Liver (tissue), 9 donors: ENCODE data around the gene EEFSEC. TPM values are rescaled to one million over a fixed set of nuclear protein-coding genes. Genes with fewer than 3 reads are reported as not detected.

Source experiments
- DNase-seq: peaks from one replicate; pipeline ENCODE4 v3.0.0-alpha.2; 2017; ENCODE audit warnings: low spot score
- H3K27ac ChIP-seq, 2 donors: one replicate each; pipeline ENCODE4 v1.7.0; 2013; ENCODE audit warnings: inconsistent platforms in 2 of 2, low read length in 2 of 2, control low read depth in 1 of 2, low read depth in 1 of 2, mild to moderate bottlenecking in 1 of 2
- H3K27me3 ChIP-seq, 4 donors: one replicate each; pipeline versions ENCODE4 v1.6.1 to v1.7.0; 2013; ENCODE audit warnings: low read length in 3 of 4, inconsistent platforms in 1 of 4, mild to moderate bottlenecking in 1 of 4, moderate library complexity in 1 of 4; ENCODE audit not compliant: control insufficient read depth in 4 of 4, insufficient read depth in 4 of 4
- H3K36me3 ChIP-seq, 4 donors: one replicate each; pipeline versions ENCODE4 v1.6.1 to v1.7.0; 2013; ENCODE audit warnings: low read length in 3 of 4, mild to moderate bottlenecking in 3 of 4, low read depth in 1 of 4, moderate library complexity in 1 of 4; ENCODE audit not compliant: control insufficient read depth in 4 of 4, insufficient read depth in 3 of 4
- H3K4me1 ChIP-seq, 4 donors: one replicate each; pipeline versions ENCODE4 v1.6.1 to v1.7.0; 2013; ENCODE audit warnings: low read length in 3 of 4, mild to moderate bottlenecking in 3 of 4, moderate library complexity in 1 of 4; ENCODE audit not compliant: control insufficient read depth in 4 of 4, insufficient read depth in 4 of 4
- H3K4me3 ChIP-seq, 3 donors: one replicate each; pipeline versions ENCODE4 v1.6.1 to v1.7.0; 2013; ENCODE audit warnings: low read length in 3 of 3, control low read depth in 1 of 3, low read depth in 1 of 3, mild to moderate bottlenecking in 1 of 3
- H3K9ac ChIP-seq, 2 donors: one replicate each; pipeline ENCODE4 v1.7.0; 2013; ENCODE audit warnings: low read length in 2 of 2, mild to moderate bottlenecking in 2 of 2, moderate library complexity in 2 of 2, control low read depth in 1 of 2, low read depth in 1 of 2
- H3K9me3 ChIP-seq, 4 donors: one replicate each; pipeline versions ENCODE4 v1.6.1 to v1.7.0; 2013; ENCODE audit warnings: low read length in 3 of 4; ENCODE audit not compliant: control insufficient read depth in 4 of 4
- EGR1 ChIP-seq, 2 donors: IDR thresholded peaks; 2 replicates each; pipeline ENCODE4 v1.6.1; 2016 to 2018; ENCODE audit warnings: antibody characterized with exemption in 2 of 2, low read depth in 2 of 2
- FOXA1 ChIP-seq: IDR thresholded peaks from 2 replicates; pipeline ENCODE4 v1.6.1; 2016; ENCODE audit warnings: antibody characterized with exemption
- FOXA2 ChIP-seq: IDR thresholded peaks from 2 replicates; pipeline ENCODE4 v1.6.1; 2016; ENCODE audit warnings: antibody characterized with exemption
- GABPA ChIP-seq, 2 donors: IDR thresholded peaks in 1 of 2; conservative IDR thresholded peaks in 1 of 2; 2 replicates each; pipeline ENCODE4 v1.6.1; 2016; ENCODE audit warnings: antibody characterized with exemption in 2 of 2, mild to moderate bottlenecking in 1 of 2, moderate library complexity in 1 of 2
- HNF4A ChIP-seq, 2 donors: conservative IDR thresholded peaks; 2 replicates each; pipeline ENCODE4 v1.6.1; 2016; ENCODE audit warnings: antibody characterized with exemption in 2 of 2, mild to moderate bottlenecking in 2 of 2
- HNF4G ChIP-seq: IDR thresholded peaks from 2 replicates; pipeline ENCODE4 v1.6.1; 2016; ENCODE audit warnings: antibody characterized with exemption
- JUND ChIP-seq, 2 donors: IDR thresholded peaks; 2 replicates each; pipeline ENCODE4 v1.6.1; 2016; ENCODE audit warnings: antibody characterized with exemption in 2 of 2
- NR2F2 ChIP-seq: IDR thresholded peaks from 2 replicates; pipeline ENCODE4 v1.6.1; 2016; ENCODE audit warnings: antibody characterized with exemption
- RAD21 ChIP-seq, 2 donors: IDR thresholded peaks; 2 replicates each; pipeline ENCODE4 v1.6.1; 2016; ENCODE audit warnings: antibody characterized with exemption in 2 of 2, mild to moderate bottlenecking in 2 of 2
- REST ChIP-seq: IDR thresholded peaks from 2 replicates; pipeline ENCODE4 v1.6.1; 2016; ENCODE audit warnings: antibody characterized with exemption, mild to moderate bottlenecking
- RXRA ChIP-seq, 2 donors: IDR thresholded peaks; 2 replicates each; pipeline ENCODE4 v1.6.1; 2017 to 2018; ENCODE audit warnings: antibody characterized with exemption in 2 of 2, mild to moderate bottlenecking in 1 of 2
- SP1 ChIP-seq: IDR thresholded peaks from 2 replicates; pipeline ENCODE4 v1.6.1; 2018; ENCODE audit warnings: antibody characterized with exemption, mild to moderate bottlenecking
- TAF1 ChIP-seq: conservative IDR thresholded peaks from 2 replicates; pipeline ENCODE4 v1.6.1; 2016; ENCODE audit warnings: antibody characterized with exemption, mild to moderate bottlenecking
- YY1 ChIP-seq: IDR thresholded peaks from 2 replicates; pipeline ENCODE4 v1.6.1; 2016; ENCODE audit warnings: antibody characterized with exemption, mild to moderate bottlenecking
- WGBS: extraction: QIAGEN DNeasy Blood & Tissue Kit; methylation state at CpG from one replicate; pipeline ENCODE4 v1.1.7; 2013; 5-methylcytosine and 5-hydroxymethylcytosine counted together
- polyA plus RNA-seq, 2 donors: library from polyadenylated mRNA; stranded (reverse) in 1 of 2; unstranded in 1 of 2; fragments of 200-250 nt in 1 of 2; fragments of >200 nt in 1 of 2; fragmentation: Nextera tagmentation in 1 of 2; extraction: Ambion mirVana in 1 of 2; gene quantifications; one replicate each; pipeline versions ENCODE4 v1.2.1 to v1.2.3, GENCODE V29; 2013 to 2015
- total RNA-seq, 2 donors: library from RNA; depleted of rRNA; stranded (reverse); fragments of >200 nt; gene quantifications; one replicate each; pipeline ENCODE4 v1.2.3, GENCODE V29; 2014
- TF ChIP-seq, protein P1 (sequence below): fragments of 150-350 bp; IDR thresholded peaks from 2 replicates; pipeline ENCODE4 v1.5.1; 2017; ENCODE audit warnings: improper control_type of control experiment, low read depth, low read length; ENCODE audit not compliant: missing input control
- TF ChIP-seq, protein P2 (sequence below): IDR thresholded peaks from 2 replicates; pipeline ENCODE4 v1.6.1; 2016; ENCODE audit warnings: antibody characterized with exemption
- TF ChIP-seq, protein P3 (sequence below): IDR thresholded peaks from 2 replicates; pipeline ENCODE4 v1.6.1; 2016; ENCODE audit warnings: antibody characterized with exemption
- TF ChIP-seq, protein P4 (sequence below): IDR thresholded peaks from 2 replicates; pipeline ENCODE4 v1.6.1; 2016; ENCODE audit warnings: antibody characterized with exemption
- donor health status: healthy.
- donor health status: healthy.
- donor health status: healthy.
- donor health status: healthy.
- donor health status: healthy.

The EEFSEC gene
- total and polyA plus RNA-seq, 4 donors = 8.4 to 13.1 (median 10.7) TPM

GRCh38 chr3:128215290-128215689 is 62.0 kb downstream of the EEFSEC start:
- no peaks in the 10 kb centered on the region for H3K27me3 ChIP-seq
- DNase-seq = no peak
- H3K9ac ChIP-seq = no peak overlapping the region
- H3K4me1 ChIP-seq = no peaks in the 10 kb centered on the region
- no peak overlapping the region for H3K27ac ChIP-seq
- no peak overlapping the region for H3K4me3 ChIP-seq
- TF ChIP-seq NR2F2 (no peak), RXRA (IDR thresholded peaks at IDR 0.05) (no peak), YY1 (no peak), GABPA (IDR thresholded peaks at IDR 0.05 in 1 of 2, conservative IDR thresholded peaks at IDR 0.05 in 1 of 2) (no peak), TAF1 (no peak)
- TF ChIP-seq, protein P1, sequence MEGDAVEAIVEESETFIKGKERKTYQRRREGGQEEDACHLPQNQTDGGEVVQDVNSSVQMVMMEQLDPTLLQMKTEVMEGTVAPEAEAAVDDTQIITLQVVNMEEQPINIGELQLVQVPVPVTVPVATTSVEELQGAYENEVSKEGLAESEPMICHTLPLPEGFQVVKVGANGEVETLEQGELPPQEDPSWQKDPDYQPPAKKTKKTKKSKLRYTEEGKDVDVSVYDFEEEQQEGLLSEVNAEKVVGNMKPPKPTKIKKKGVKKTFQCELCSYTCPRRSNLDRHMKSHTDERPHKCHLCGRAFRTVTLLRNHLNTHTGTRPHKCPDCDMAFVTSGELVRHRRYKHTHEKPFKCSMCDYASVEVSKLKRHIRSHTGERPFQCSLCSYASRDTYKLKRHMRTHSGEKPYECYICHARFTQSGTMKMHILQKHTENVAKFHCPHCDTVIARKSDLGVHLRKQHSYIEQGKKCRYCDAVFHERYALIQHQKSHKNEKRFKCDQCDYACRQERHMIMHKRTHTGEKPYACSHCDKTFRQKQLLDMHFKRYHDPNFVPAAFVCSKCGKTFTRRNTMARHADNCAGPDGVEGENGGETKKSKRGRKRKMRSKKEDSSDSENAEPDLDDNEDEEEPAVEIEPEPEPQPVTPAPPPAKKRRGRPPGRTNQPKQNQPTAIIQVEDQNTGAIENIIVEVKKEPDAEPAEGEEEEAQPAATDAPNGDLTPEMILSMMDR = no peak
- H3K9me3 ChIP-seq = no peaks in the 10 kb centered on the region
- WGBS = 94% methylated on average over 2 of the region's 2 CpGs
- no peaks in the 10 kb centered on the region for H3K36me3 ChIP-seq

DNA sequence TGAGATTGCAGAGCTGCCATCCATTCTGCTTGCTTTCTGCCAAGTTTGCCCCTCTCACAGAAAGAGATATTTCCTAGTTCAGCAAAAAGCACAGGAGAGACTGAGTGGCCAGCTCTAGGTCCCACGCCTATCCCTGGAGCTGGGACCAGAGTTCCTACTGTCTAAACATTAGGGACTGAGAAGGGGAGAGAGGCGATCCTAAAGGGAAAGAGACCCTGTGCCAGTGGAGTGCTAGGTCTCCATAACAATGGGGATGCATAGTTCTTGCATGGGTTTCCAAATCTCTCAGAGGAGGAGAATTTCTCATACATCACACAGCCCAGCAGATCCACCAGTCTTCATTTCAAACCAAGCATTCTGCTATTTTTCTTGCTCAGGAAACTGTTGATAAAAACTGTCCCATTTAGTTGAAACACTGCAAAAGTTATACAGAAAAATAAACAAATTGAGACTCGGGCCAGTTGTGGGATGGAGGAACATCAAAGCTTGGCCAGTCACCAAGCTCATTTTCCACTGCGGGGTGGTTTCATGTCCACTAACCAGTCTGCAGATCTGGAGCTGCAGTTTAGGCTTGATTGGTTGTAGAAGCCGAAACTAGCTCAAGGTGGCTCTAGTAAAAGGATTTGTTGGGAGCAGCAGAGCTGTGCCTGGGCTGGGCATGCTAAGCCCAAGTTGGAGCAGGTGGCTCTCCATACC is 62.7 kb downstream of the EEFSEC start:
- Histone ChIP-seq H3K27ac (no peak overlapping the region), H3K9ac (no peak overlapping the region), H3K4me3 (no peak overlapping the region), H3K9me3 (no peaks in the 10 kb centered on the region), H3K27me3 (no peaks in the 10 kb centered on the region), H3K36me3 (no peaks in the 10 kb centered on the region), H3K4me1 (no peaks in the 10 kb centered on the region)
- DNase-seq = no peak
- TF ChIP-seq RXRA (IDR thresholded peaks at IDR 0.05) (no peak), SP1 (no peak), NR2F2 (no peak), EGR1 (IDR thresholded peaks at IDR 0.05; ENCODE audit: low read depth in 2 of 2) (no peak), TAF1 (no peak), RAD21 (IDR thresholded peaks at IDR 0.05) (no peak), JUND (IDR thresholded peaks at IDR 0.05) (no peak), HNF4G (no peak), FOXA1 (no peak), REST (no peak), YY1 (no peak), FOXA2 (no peak), HNF4A (conservative IDR thresholded peaks at IDR 0.05) (no peak), GABPA (IDR thresholded peaks at IDR 0.05 in 1 of 2, conservative IDR thresholded peaks at IDR 0.05 in 1 of 2) (no peak)
- TF ChIP-seq, protein P2, sequence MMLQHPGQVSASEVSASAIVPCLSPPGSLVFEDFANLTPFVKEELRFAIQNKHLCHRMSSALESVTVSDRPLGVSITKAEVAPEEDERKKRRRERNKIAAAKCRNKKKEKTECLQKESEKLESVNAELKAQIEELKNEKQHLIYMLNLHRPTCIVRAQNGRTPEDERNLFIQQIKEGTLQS = no peak
- TF ChIP-seq, protein P3, sequence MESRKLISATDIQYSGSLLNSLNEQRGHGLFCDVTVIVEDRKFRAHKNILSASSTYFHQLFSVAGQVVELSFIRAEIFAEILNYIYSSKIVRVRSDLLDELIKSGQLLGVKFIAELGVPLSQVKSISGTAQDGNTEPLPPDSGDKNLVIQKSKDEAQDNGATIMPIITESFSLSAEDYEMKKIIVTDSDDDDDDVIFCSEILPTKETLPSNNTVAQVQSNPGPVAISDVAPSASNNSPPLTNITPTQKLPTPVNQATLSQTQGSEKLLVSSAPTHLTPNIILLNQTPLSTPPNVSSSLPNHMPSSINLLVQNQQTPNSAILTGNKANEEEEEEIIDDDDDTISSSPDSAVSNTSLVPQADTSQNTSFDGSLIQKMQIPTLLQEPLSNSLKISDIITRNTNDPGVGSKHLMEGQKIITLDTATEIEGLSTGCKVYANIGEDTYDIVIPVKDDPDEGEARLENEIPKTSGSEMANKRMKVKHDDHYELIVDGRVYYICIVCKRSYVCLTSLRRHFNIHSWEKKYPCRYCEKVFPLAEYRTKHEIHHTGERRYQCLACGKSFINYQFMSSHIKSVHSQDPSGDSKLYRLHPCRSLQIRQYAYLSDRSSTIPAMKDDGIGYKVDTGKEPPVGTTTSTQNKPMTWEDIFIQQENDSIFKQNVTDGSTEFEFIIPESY = no peak
- TF ChIP-seq, protein P4, sequence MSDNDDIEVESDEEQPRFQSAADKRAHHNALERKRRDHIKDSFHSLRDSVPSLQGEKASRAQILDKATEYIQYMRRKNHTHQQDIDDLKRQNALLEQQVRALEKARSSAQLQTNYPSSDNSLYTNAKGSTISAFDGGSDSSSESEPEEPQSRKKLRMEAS = no peak
- TF ChIP-seq, protein P1 = no peak
- 68% methylated on average over 5 of the region's 5 CpGs for WGBS
